Activated CD4-positive, alpha-beta T cell treated with anti-CD3 and anti-CD28 coated beads, Interleukin-2, amount 50 U/mL, for 24 hours (primary cell): ENCODE data around the gene LRIT3.
"Not testable (repeated sequence)": the region's sequence is repeated elsewhere in the genome, so short reads cannot be mapped to it uniquely, and the experiment has no call there.

Source experiments
- DNase-seq, 2 donors: peaks; one replicate each; pipeline ENCODE4 v3.0.0-alpha.2; 2020; ENCODE audit warnings: low read depth in 1 of 2, low spot score in 1 of 2

The LRIT3 gene

GRCh38 chr4:109846395-109847098 lies 1.4 kb upstream of the LRIT3 start:
- DNase-seq, result no peak

GRCh38 chr4:109848501-109848900 lies 594 bp downstream of the LRIT3 start:
- DNase-seq, result no peak

- DNase-seq, result no peak
Observed at GRCh38 chr4:109850601-109851000, 2.7 kb downstream of the LRIT3 start.

DNA sequence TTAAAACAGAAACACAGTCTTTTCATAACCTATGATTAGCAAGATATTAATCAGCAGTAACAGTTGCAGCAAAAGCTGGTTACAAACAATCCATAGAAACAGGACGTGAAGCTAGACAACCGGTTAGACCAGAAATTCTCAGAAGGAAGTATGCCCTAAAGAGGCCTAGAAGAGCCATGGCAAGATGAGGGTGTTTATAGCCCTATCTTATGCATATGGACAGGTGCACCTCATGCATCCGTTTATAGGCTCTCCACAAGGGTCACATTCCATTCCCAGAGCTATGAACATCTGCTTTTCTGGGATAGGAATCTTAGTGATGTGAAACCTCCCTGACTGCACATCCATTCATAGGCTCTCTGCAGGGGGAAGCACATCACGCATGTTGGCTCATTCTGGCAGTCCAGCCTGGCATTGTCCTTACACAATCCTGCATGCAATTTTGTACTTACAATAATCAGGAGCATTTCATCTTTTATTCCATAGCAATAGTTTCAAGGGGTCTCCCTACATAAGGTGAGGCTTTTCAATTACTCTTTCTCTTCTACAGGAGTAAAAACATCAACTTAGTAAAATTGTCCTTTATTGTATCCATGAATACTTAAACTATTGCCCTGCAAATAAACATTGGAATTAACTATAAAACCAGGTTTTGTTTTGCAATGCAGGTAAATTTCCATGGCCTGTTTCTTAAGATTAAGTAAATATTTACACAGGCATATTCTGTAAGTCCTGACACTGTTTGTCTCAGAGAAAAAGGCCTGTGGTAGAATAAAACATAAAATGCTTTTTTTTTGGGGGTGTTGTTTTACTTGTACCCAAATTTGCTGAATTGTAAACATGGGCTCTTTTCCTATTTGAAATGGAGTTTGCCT lies 11.8 kb downstream of the LRIT3 start:
- DNase-seq, result not testable (repeated sequence)

- no peak for DNase-seq
Observed at GRCh38 chr4:109861271-109861670, 13.4 kb downstream of the LRIT3 start.

DNA sequence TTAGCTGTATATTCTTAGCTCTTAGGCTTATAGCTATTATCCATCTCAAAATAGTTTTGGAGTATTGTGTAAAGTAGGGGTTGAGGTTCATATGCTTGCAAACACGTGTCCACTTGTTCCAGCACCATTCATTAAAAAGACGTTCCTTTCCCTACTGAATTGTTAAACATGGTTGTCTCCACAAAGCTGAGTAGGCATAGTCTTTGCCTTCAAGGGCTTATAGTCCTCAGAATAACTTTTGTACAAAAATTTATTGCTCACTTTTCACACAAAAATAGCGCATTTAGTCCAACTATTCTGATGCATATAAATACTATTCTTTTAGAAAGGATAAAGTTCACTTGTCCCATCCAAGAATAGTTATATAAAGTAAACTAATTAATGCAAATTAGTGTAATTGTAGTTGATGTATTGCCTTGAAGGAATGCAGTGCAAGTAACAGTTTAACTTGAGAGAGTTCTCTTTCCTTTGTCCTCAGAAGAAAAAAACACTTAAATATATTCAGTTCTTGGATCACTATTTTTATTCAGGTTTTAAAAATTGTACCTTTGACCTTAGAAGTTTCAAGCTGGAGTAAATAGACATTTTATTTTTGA lies 14.1 kb downstream of the LRIT3 start:
- no peak for DNase-seq

DNA sequence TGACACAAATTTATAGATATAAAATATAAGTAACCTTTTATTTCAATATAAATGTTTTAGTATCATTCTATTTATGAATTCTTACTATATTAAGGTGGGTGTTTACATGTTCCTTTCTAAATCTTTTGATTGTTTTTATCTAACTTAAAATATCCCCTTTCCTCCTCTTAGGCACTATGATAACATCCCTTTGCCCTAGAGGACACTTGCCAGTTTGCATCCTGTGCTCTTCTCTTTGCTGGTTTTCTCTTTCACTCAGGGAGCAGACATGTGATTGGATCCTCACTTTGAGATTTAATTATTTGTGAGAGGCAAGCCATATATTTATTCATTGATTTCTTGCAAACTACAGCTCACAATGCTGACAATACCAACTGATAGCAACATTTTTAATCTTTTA lies 16.2 kb downstream of the LRIT3 start:
- no peak for DNase-seq

DNA sequence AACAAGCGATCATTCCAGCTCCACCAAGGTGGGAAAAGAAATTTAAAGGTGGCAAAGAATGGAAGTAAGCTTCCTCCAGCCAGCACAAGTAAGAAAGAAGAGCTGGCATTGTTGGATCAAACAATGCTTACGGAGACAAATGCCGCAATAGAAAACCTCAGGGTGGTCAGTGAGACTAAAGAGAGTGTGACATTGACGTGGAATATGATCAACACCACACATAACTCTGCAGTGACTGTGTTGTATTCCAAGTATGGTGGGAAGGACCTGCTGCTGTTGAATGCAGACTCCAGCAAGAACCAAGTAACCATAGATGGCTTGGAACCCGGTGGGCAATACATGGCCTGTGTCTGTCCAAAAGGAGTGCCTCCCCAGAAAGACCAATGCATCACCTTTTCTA lies 22.2 kb downstream of the LRIT3 start:
- no peak for DNase-seq

DNA sequence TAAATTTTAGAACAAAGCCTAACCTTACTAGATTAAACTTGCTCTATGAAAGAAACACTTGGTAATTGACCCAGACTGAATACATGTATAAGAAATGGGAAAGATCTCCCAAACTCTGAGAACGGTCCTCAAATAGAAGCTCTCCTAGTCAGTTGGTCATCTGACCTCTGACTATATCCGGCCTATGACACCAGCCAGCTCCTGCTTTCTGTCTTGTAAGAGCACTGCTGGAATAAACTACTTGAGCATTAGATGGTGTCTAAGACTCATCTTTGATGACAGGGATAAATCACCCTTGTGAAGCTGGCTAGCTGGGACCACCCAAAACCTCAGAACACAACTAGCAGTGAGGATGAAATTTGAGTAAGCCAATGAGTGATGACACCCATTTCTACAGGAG lies 24.2 kb downstream of the LRIT3 start:
- DNase-seq, result no peak

DNA sequence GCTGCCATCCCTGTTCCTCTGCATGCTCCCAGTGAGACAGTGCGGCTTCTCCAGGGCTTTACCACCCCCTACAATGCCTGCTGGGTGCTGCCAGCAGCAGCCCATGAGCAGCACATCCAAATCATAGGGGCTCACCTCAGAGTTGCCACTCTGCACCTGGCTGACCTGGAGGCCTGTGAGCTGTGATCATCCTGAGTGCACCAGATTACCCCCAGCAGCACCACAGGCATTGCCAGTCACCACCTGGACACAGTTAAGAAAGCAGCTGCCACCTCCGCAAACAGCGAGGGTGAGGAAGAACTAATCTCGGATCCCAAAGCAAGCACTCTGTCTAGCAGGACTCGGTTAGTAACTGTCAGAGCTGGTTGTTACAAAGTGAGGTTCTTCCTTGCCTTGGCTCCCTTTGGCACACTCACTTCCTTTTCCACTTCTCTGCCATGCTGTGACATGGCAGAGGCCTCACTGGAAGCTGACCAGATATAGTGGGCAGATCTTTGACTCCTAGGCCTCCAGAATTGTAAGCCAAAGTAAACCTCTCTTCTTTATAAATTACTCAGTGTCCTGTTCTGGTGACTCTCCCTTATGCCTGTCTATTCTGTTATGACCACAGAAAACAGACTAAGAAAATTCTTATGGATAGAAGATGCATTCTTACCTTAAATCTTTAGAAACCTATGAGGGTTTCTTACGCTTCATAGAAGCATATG lies 25.2 kb downstream of the LRIT3 start:
- DNase-seq, result no peak

GRCh38 chr4:109873791-109874514 lies 26.0 kb downstream of the LRIT3 start:
- no peak for DNase-seq

DNA sequence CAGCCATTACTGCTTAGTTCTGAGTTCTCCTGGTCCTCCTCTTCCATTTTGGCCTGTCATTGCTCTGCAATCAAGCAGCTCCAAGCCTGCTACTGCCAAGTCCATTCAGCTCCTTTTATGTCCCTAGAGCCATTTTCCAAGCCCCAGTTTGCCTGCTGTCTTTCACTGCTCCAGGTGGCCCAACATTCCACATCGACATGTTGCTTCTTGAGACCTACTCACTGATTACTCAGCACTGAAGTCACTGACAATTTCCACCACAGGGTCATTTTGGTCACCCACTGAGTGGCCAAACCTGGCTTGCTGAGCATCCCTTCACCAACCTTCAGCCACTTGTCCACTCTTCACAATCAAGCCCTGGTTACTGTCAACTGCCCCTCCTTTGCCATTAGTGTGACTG lies 27.2 kb downstream of the LRIT3 start:
- no peak for DNase-seq

GRCh38 chr4:109875553-109875952 lies 27.6 kb downstream of the LRIT3 start:
- not testable (repeated sequence) for DNase-seq

DNA sequence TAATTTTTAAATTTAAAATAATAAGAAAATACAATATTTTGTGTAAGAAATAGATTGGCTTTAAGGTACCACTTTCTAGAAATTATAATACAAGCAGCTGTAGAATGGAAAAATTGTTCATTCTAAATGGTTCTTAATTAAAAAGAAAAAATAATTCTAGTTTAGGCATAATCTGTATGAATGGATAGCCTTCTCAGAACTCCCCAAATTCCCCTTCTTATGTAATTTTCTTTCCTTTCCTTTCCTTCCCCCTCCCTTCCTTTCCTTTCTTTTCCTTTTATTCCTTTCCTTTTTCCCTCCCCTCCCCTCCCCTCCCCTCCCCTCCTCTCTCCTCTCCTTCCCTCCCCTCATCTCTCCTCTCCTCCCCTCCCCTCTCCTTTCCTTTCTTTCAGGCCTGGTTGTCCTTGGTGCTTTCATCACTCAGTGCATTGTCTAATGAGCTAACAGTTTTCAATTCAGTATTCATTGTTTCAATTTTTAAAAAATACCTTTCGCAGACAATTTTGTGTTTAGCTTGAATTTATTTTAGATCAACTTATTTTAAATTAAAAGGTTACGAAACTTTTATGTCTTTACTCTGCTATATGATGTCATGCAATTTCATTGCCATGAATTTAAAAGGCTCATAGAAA lies 28.8 kb downstream of the LRIT3 start:
- no peak for DNase-seq

GRCh38 chr4:109877400-109877799 lies 29.5 kb downstream of the LRIT3 start:
- no peak for DNase-seq

GRCh38 chr4:109878355-109878754 lies 30.4 kb downstream of the LRIT3 start:
- DNase-seq, result no peak

GRCh38 chr4:109879081-109879480 lies 31.2 kb downstream of the LRIT3 start:
- no peak for DNase-seq

DNA sequence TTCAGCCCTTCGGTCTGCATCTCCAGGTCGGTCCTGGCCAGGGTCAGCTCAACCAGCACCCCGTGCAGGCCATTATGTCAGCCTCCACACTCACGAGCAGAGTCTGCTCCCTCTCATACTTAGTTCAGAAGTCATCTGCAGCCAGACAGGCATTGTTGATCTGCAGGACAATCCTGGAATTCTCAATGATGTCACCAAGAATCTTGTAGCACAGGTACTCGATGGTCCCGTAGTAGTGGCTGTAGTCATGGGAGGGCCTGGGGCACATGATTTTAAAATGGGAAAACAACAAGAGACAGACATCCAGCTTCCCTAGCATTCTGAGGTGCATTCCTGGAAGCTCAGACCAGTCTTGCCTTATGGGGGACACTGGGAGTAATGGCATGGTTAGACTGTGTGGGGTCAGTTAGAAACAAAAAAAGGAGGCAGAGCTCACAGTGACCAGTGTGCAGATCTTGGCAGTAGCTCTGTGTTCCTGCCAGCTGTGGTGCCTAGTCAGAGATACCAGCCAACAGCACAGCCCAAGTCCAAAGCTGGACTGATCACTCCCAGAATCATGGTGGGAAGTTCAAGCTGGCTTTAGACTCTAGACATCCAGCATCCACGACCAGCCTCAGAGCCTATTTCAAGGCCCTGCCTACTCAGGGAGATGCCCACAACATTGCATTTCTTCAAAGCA lies 31.9 kb downstream of the LRIT3 start:
- DNase-seq, result no peak

GRCh38 chr4:109886303-109886702 lies 38.4 kb downstream of the LRIT3 start:
- no peak for DNase-seq

DNA sequence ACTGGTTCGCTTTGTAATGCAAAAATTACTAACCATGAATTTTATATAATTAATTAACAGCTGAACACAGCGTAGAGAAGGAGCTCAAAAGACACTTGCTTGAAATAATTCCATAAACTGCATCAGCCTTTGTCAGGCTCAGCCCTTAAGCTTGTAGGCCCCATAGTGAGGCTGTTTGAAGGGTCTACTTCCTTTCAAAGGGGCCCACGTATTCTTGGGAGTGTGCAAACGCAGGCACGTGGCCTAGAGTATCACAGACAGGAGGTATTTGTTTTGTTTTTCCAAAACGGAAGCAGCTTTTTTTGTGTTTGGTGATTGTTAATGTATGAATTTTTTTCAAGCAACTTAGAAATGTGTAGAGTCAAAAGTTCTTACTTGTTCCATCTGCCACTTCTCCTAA lies 39.2 kb downstream of the LRIT3 start:
- no peak for DNase-seq
